Mesodermal cell (in vitro differentiated cells): ENCODE measurements around the gene SYNGR2.
A peak's percentile ranks its signal among the peaks of the same experiment; 100 is the strongest.

ENCODE experiments used
- H3K27ac ChIP-seq: 2 replicates; pipeline ENCODE4 v1.7.0; 2013; ENCODE audit warnings: mild to moderate bottlenecking, low read depth, low read length, moderate library complexity; ENCODE audit not compliant: severe bottlenecking
- H3K36me3 ChIP-seq: 2 replicates; pipeline ENCODE4 v1.7.1; 2013; ENCODE audit warnings: mild to moderate bottlenecking, low read length, moderate library complexity; ENCODE audit not compliant: control insufficient read depth, insufficient read depth
- H3K4me1 ChIP-seq: one replicate; pipeline ENCODE4 v1.7.1; 2013; ENCODE audit warnings: mild to moderate bottlenecking, low read length; ENCODE audit not compliant: insufficient read depth, control insufficient read depth, poor library complexity, severe bottlenecking
- H3K4me3 ChIP-seq: 2 replicates; pipeline ENCODE4 v1.7.0; 2013; ENCODE audit warnings: low read length, control low read depth, mild to moderate bottlenecking; ENCODE audit not compliant: insufficient read depth, poor library complexity, severe bottlenecking; ENCODE audit errors: extremely low read depth
- H3K9me3 ChIP-seq: 2 replicates; pipeline ENCODE4 v1.7.1; 2013; ENCODE audit warnings: mild to moderate bottlenecking, low read length, moderate library complexity; ENCODE audit not compliant: control insufficient read depth
- WGBS, 2 experiments: methylation state at CpG; one replicate each; pipeline ENCODE4 v1.1.5; 2013; ENCODE audit warnings: missing lambda C conversion rate in 2 of 2; ENCODE audit not compliant: insufficient coverage in 2 of 2; 5-methylcytosine and 5-hydroxymethylcytosine counted together

SYNGR2 gene

GRCh38 chr17:78197147-78197832 lies 28.9 kb downstream of the SYNGR2 start:
- Histone ChIP-seq H3K4me3 (no peak overlapping the region), H3K9me3 (no peaks in the 10 kb centered on the region), H3K4me1 (no peaks in the 10 kb centered on the region), H3K36me3 (peaks cover 55% of the 10 kb centered on the region), H3K27ac (no peak overlapping the region)
- WGBS, 2 experiments = 65 to 75% methylated on average over 9 of the region's 9 CpGs

GRCh38 chr17:78200451-78200850 lies 32.1 kb downstream of the SYNGR2 start:
- Histone ChIP-seq H3K4me1 (no peaks in the 10 kb centered on the region), H3K36me3 (peaks cover 43% of the 10 kb centered on the region), H3K9me3 (no peaks in the 10 kb centered on the region), H3K4me3 (no peak overlapping the region), H3K27ac (no peak overlapping the region)
- 89 to 90% methylated on average over 6 of the region's 6 CpGs for WGBS, 2 experiments

GRCh38 chr17:78202666-78203065 lies 34.3 kb downstream of the SYNGR2 start:
- H3K27ac ChIP-seq = no peak overlapping the region
- no peaks in the 10 kb centered on the region for H3K4me1 ChIP-seq
- H3K36me3 ChIP-seq = peaks cover 33% of the 10 kb centered on the region
- H3K9me3 ChIP-seq = no peaks in the 10 kb centered on the region
- 92 to 95% methylated on average over 5 to 7 of the region's 8 CpGs for WGBS, 2 experiments
- H3K4me3 ChIP-seq = no peak overlapping the region

GRCh38 chr17:78204387-78205123 lies 36.2 kb downstream of the SYNGR2 start:
- Histone ChIP-seq H3K27ac (no peak overlapping the region), H3K9me3 (no peaks in the 10 kb centered on the region), H3K4me3 (no peak overlapping the region), H3K4me1 (no peaks in the 10 kb centered on the region), H3K36me3 (peaks cover 22% of the 10 kb centered on the region)
- 93 to 98% methylated on average over 22 of the region's 22 CpGs for WGBS, 2 experiments

GRCh38 chr17:78205124-78205775 lies 36.9 kb downstream of the SYNGR2 start:
- no peak overlapping the region for H3K4me3 ChIP-seq
- no peaks in the 10 kb centered on the region for H3K9me3 ChIP-seq
- H3K4me1 ChIP-seq = no peaks in the 10 kb centered on the region
- 91 to 97% methylated on average over 13 to 16 of the region's 17 CpGs for WGBS, 2 experiments
- peaks cover 22% of the 10 kb centered on the region for H3K36me3 ChIP-seq
- no peak overlapping the region for H3K27ac ChIP-seq

GRCh38 chr17:78206298-78206697 lies 37.9 kb downstream of the SYNGR2 start:
- H3K9me3 ChIP-seq = no peaks in the 10 kb centered on the region
- WGBS, 2 experiments = 74 to 90% methylated on average over 3 to 5 of the region's 7 CpGs
- no peak overlapping the region for H3K4me3 ChIP-seq
- no peak overlapping the region for H3K27ac ChIP-seq
- peaks cover under 1% of the 10 kb centered on the region for H3K4me1 ChIP-seq
- H3K36me3 ChIP-seq = peaks cover 15% of the 10 kb centered on the region

GRCh38 chr17:78208486-78208885 lies 40.1 kb downstream of the SYNGR2 start:
- Histone ChIP-seq H3K4me1 (peaks cover 2% of the 10 kb centered on the region), H3K4me3 (no peak overlapping the region), H3K36me3 (peaks cover 9% of the 10 kb centered on the region), H3K27ac (no peak overlapping the region), H3K9me3 (no peaks in the 10 kb centered on the region)
- WGBS, 2 experiments = 100% methylated on average over 1 of the region's 3 CpGs; no CpG with 5 or more reads in 1 of the 2 experiments

- Histone ChIP-seq H3K27ac (no peak overlapping the region), H3K36me3 (peaks cover under 1% of the 10 kb centered on the region), H3K4me1 (peaks cover 2% of the 10 kb centered on the region), H3K9me3 (no peaks in the 10 kb centered on the region), H3K4me3 (no peak overlapping the region)
- 88 to 91% methylated on average over 6 to 9 of the region's 10 CpGs for WGBS, 2 experiments
Measured at GRCh38 chr17:78210111-78210510, 41.7 kb downstream of the SYNGR2 start.

GRCh38 chr17:78211032-78211431 lies 42.7 kb downstream of the SYNGR2 start:
- Histone ChIP-seq H3K4me1 (peaks cover 2% of the 10 kb centered on the region), H3K9me3 (no peaks in the 10 kb centered on the region), H3K27ac (no peak overlapping the region), H3K4me3 (no peak overlapping the region), H3K36me3 (peaks cover 8% of the 10 kb centered on the region)
- 94 to 98% methylated on average over 9 to 10 of the region's 11 CpGs for WGBS, 2 experiments

- H3K4me3 ChIP-seq = peak within 1 kb of the TSS; percentile 94
- peaks cover 2% of the 10 kb centered on the region for H3K4me1 ChIP-seq
- peaks cover 38% of the 10 kb centered on the region for H3K36me3 ChIP-seq
- no peaks in the 10 kb centered on the region for H3K9me3 ChIP-seq
- WGBS, 2 experiments = 1% methylated on average over 40 to 49 of the region's 60 CpGs
- peak within 1 kb of the TSS; percentile 62 for H3K27ac ChIP-seq
Measured at GRCh38 chr17:78214016-78214705, 45.8 kb downstream of the SYNGR2 start, which contains the start of gene BIRC5. BIRC5 (plus strand) TSS chr17:78214253; CDS start chr17:78214317, 64 bp downstream.
